AG04449 (cell line): ENCODE measurements around the gene CC2D2A.

Experiments used
- CTCF ChIA-PET: fragments of 350-600 bp; formaldehyde crosslinking; extraction: SDS; loops from one replicate; lab custom pipeline; 2021; ENCODE audit warnings: antibody characterized with exemption; lab: Yijun Ruan, JAX
- POLR2A ChIA-PET: fragments of 400-600, 350-600 bp; formaldehyde crosslinking; extraction: SDS; loops from one replicate; lab custom pipeline; 2020; ENCODE audit warnings: antibody characterized with exemption, inconsistent platforms; lab: Yijun Ruan, JAX
- DNase-seq: peaks from one replicate; pipeline ENCODE4 v3.0.0-alpha.2; 2010; ENCODE audit warnings: low read depth, low spot score
- H3K4me3 ChIP-seq: 2 replicates; pipeline ENCODE4 v1.5.1; 2011; ENCODE audit warnings: low read depth, mild to moderate bottlenecking, control low read depth, low read length
- CTCF ChIP-seq: IDR thresholded peaks from one replicate; pipeline ENCODE4 v1.5.1; 2011; ENCODE audit warnings: mild to moderate bottlenecking, moderate library complexity, low read length, control low read depth, inconsistent platforms; ENCODE audit not compliant: insufficient read depth; ENCODE audit errors: missing control alignments

CC2D2A gene

GRCh38 chr4:15584785-15585184 is 115.1 kb downstream of the CC2D2A start:
- H3K4me3 ChIP-seq, result no peak overlapping the region
- POLR2A ChIA-PET, result no interaction called here
- CTCF ChIA-PET, result no interaction called here
- no peak for TF ChIP-seq CTCF
- DNase-seq, result no peak

- DNase-seq, result no peak
- ChIA-PET CTCF (interaction anchor here (1.0 to 1.2 kb wide), 2 partner anchors 9 to 13 kb away, joined by 3 read pairs; no protein-coding TSS in a partner anchor), POLR2A (no interaction called here)
- TF ChIP-seq CTCF, result no peak
- H3K4me3 ChIP-seq, result no peak overlapping the region
These were observed 115.6 kb downstream of the CC2D2A start for GRCh38 chr4:15585331-15585730.

GRCh38 chr4:15586066-15586465 is 116.4 kb downstream of the CC2D2A start:
- no peak for DNase-seq
- ChIA-PET CTCF (interaction anchor here (1.0 to 1.2 kb wide), 2 partner anchors 9 to 12 kb away, joined by 3 read pairs; no protein-coding TSS in a partner anchor), POLR2A (no interaction called here)
- TF ChIP-seq CTCF, result no peak
- no peak overlapping the region for H3K4me3 ChIP-seq

GRCh38 chr4:15587649-15588048 is 118.0 kb downstream of the CC2D2A start:
- no peak for DNase-seq
- CTCF ChIA-PET, result interaction anchor here (1.2 kb wide), 1 partner anchor 83 kb away, joined by 3 read pairs; no protein-coding TSS in a partner anchor
- POLR2A ChIA-PET, result no interaction called here
- no peak for TF ChIP-seq CTCF
- no peak overlapping the region for H3K4me3 ChIP-seq

- no peak overlapping the region for H3K4me3 ChIP-seq
- DNase-seq, result no peak
- no peak for TF ChIP-seq CTCF
- ChIA-PET POLR2A (no interaction called here), CTCF (interaction anchor here (0.9 kb wide), 1 partner anchor 197 kb away, joined by 3 read pairs; no protein-coding TSS in a partner anchor)
These were observed 123.1 kb downstream of the CC2D2A start for GRCh38 chr4:15592799-15593198.

GRCh38 chr4:15598644-15599043 is 129.0 kb downstream of the CC2D2A start:
- TF ChIP-seq CTCF, result no peak
- H3K4me3 ChIP-seq, result no peak overlapping the region
- ChIA-PET POLR2A (no interaction called here), CTCF (interaction anchor here (1.0 to 1.3 kb wide), 3 partner anchors 12 to 366 kb away, joined by 3 read pairs; no protein-coding TSS in a partner anchor)
- DNase-seq, result peak; percentile 29
